Esophagus mucosa (tissue), 1 donor: ENCODE measurements around the gene CRTC1. TPM values are rescaled to one million over a fixed set of nuclear protein-coding genes. Genes with fewer than 3 reads are reported as not detected.
"Not testable (repeated sequence)": the region's sequence is repeated elsewhere in the genome, so short reads cannot be mapped to it uniquely, and the experiment has no call there.

ENCODE experiments used
- ATAC-seq: fragments of 200-7000 bp; cut with Tn5 transposase; one replicate; pipeline ENCODE4 v1.9.1; 2020
- total RNA-seq: library from RNA; stranded (reverse); gene quantifications from one replicate; pipeline ENCODE4 v1.2.4, GENCODE V29; 2023
- donor health status: DM: yes; HTN: yes; CAD: no.

Gene CRTC1
- total RNA-seq, 1 donor from 2014 or later, result 4.0 TPM

GRCh38 chr19:18809149-18809868 lies 125.8 kb downstream of the CRTC1 start:
- ATAC-seq, result peak; percentile 65

GRCh38 chr19:18811638-18812037 lies 128.2 kb downstream of the CRTC1 start:
- ATAC-seq, result not testable (repeated sequence)

DNA sequence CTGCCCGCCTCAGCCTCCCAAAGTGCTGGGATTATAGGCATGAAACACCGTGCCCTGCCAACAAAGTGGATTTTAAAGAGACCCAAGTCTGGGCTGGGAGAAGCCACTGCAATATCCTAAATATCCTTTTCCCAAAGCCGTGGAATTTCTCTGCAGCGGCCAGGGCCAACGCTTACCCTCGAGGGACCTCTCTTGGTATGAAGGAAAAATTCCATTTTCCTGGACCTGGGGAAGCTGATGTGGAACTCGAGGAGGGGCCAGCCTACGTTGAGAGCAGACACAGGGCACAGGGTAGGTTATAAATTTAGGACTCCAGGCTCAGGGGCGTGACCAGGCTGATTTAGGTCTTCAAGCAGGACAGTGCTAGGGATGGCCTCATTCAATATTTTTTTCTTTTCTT lies 130.6 kb downstream of the CRTC1 start:
- no peak for ATAC-seq

GRCh38 chr19:18815673-18816072 lies 132.2 kb downstream of the CRTC1 start:
- no peak for ATAC-seq

- not testable (repeated sequence) for ATAC-seq
Measured at GRCh38 chr19:18816645-18817044, 133.2 kb downstream of the CRTC1 start.

DNA sequence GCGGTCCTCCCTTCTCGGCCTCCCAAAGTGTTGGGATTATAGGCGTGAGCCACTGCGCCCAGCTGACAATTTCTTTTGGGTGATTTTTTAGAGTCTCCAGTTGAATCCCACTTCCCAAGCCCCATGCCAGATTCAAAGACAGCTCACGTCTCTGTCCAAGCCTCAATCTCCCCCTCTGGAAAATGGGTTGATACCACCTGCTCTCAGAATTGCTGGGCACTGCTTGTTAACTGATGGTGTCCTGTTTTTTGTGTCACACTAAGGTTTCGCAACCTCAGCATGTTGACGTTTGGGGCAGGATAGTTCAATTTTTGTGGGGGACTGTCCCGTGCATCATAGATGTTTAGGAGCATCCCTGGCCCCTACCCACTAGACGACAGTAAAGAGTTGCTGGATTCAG lies 134.1 kb downstream of the CRTC1 start:
- no peak for ATAC-seq

GRCh38 chr19:18828786-18829185 lies 145.3 kb downstream of the CRTC1 start:
- no peak for ATAC-seq

DNA sequence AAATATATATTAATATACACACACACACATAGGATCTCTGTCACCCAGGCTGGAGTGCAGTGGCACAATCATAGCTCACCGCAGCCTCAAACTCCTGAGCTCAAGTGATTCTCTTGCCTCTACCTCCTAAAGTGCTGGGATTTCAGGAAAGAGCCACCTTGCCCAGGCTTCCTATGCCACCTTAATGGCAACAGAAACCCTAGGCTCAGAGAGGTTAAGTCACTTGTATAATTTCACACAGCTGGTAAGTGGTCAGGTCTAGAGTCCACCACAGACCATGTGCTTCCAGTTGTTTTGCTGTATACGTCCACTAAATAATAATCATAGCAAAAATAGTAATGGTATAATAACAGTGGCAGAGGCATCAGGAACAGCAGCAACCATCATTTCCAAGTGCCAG lies 147.0 kb downstream of the CRTC1 start:
- ATAC-seq, result no peak

- ATAC-seq, result peak; percentile 87
Measured at GRCh38 chr19:18831524-18832305, 148.2 kb downstream of the CRTC1 start, which contains the start of gene UPF1. Gene UPF1 (plus strand): TSS chr19:18831959. CDS start chr19:18832210, 251 bp downstream.

Other genes starting within 250 kb of the CRTC1 start
- gene ISYNA1, start 245.5 kb upstream of the CRTC1 start, total RNA-seq, result 8.5 TPM
- 7.5 TPM for gene ELL, start 161.6 kb upstream of the CRTC1 start, total RNA-seq
- gene FKBP8, start 140.1 kb upstream of the CRTC1 start, total RNA-seq, result 125 TPM
- gene KXD1, start 125.8 kb upstream of the CRTC1 start, total RNA-seq, result 60.2 TPM
- 1,224 TPM for gene UBA52, start 111.8 kb upstream of the CRTC1 start, total RNA-seq
- gene REX1BD, start 94.9 kb upstream of the CRTC1 start, total RNA-seq, result 41.3 TPM
- 7.9 TPM for gene CRLF1, start 76.9 kb upstream of the CRTC1 start, total RNA-seq
- 0.28 TPM for gene TMEM59L, start 70.8 kb upstream of the CRTC1 start, total RNA-seq
- 5.6 TPM for gene KLHL26, start 46.7 kb upstream of the CRTC1 start, total RNA-seq
- 0.16 TPM for gene COMP, start 107.6 kb downstream of the CRTC1 start, total RNA-seq
- 38.4 TPM for gene UPF1, start 148.3 kb downstream of the CRTC1 start, total RNA-seq
- gene CERS1, start 212.5 kb downstream of the CRTC1 start, total RNA-seq, result not detected
- 177 TPM for gene COPE, start 235.7 kb downstream of the CRTC1 start, total RNA-seq
- gene DDX49, start 236.0 kb downstream of the CRTC1 start, total RNA-seq, result 56.0 TPM